HG03442 (cell line): ENCODE data around the gene AMFR.

ENCODE experiments used
- ATAC-seq: cut with Tn5 transposase; IDR thresholded peaks from one replicate; pipeline ENCODE4 v1.9.1; 2021; ENCODE audit warnings: mild to moderate bottlenecking, moderate library complexity; ENCODE audit not compliant: unreplicated experiment

AMFR gene

DNA sequence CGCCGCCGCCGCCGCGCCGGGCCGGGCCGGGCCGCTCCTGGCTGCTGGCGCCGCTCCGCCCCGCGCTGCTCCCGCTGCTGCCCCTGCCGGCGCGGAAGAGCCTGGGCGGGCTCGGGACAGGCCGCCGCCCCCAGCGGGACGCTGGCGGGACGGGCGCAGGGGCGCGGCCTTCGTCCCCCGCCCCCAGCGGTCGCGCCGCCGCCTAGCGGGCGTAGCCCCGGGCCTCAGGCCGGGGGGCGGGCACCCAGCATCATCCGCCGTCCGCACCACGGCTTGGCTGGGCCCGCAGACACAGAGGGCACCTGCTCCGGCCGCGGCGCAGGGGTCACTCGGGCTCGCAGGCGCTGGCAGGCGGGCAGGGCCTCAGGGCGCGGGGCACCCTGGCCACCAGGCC lies at the start of gene AMFR:
Gene AMFR (minus strand): TSS at position 107 of the 394 bp plus-strand sequence. CDS start 218 bp downstream, outside the sequence.
- peak; percentile 80 for ATAC-seq

DNA sequence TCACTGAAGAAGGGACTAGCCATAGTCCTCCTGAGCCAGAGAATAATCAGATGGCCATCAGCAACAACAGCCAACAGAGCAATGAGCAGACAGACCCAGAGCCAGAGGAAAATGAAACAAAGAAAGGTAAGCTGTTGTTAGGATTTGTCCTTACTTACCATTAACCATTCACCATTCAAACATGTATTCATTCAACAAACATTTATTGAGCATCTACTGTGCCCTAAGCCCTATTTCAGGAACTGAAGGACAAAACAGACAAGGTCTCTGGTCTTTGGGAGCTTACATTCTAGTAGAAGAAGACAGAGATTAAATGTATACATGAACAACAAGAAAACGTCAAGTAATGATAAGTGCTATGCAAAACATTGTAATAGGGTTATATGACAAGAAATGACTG lies 45.3 kb upstream of the AMFR start:
- no peak for ATAC-seq

DNA sequence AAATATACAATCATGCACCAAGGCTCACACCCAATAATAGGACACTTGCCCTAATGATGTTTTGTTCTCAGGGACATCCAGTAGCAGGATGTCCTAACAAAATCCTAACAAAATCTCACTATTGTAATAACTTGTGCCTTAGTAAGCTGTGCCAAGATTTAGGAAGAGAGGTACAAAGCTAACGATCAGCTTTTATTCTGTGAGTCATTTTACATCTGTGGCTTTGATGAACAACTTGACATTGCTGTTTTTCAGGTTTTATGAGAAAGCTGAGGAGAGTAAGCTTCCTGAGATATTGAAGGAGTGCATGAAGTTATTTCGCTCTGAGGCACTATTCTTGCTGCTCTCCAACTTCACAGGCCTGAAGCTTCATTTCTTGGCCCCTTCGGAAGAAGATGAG lies 44.9 kb upstream of the AMFR start:
- ATAC-seq: no peak

DNA sequence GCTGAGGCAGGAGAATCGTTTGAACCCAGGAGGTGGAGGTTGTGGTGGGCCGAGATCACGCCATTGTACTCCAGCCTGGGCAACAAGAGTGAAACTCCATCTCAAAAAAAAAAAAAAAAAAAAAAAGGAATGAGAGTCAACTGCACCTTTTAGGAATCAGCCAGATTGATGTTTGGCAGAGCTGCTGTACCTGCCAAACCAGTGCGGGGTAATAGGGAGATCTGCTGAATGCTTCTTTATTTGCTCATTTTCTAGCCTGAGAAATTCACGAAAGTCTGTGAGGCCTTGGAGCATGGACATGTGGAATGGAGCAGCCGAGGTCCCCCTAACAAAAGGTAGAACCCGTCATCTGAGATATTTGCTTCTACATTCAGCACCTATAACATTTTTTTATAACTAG lies 44.4 kb upstream of the AMFR start:
- ATAC-seq: no peak

DNA sequence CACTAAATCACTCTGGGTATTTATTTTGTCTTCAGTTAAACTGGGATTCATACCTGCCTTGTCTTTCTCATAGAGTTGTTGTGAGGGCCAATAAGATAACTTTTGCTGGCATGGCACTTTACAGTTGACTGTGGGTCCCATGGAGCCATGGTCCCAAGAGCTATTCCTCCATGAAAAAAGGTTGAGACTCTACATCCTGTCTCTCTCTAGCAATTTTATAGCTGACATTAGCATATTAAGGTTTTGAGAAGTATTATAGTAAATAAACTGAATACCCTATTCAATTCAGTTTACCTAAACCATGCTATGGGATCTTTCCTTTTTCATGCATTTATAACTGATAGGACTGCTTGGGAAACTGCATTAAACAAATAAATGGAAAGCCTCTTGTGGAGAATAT lies 43.5 kb upstream of the AMFR start:
- ATAC-seq: no peak

DNA sequence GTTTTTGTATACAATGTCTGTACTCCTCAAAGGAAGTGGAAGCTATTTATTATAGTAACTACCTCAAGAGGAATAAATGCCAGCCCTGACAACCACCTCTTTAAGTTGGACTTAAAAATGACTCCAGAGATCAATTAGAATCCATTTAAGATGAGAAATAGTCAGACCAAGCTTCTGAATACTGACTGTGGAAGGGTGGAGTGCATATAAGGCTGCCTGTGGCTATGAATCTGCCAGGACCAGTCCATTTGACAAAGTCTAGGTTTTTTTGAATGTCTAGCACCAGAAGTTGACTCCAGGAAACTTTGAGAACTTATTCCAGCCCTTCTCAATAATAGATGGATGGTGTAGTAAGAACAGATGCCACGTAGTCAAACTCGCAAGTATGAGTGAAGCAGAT lies 41.0 kb upstream of the AMFR start:
- ATAC-seq: no peak

DNA sequence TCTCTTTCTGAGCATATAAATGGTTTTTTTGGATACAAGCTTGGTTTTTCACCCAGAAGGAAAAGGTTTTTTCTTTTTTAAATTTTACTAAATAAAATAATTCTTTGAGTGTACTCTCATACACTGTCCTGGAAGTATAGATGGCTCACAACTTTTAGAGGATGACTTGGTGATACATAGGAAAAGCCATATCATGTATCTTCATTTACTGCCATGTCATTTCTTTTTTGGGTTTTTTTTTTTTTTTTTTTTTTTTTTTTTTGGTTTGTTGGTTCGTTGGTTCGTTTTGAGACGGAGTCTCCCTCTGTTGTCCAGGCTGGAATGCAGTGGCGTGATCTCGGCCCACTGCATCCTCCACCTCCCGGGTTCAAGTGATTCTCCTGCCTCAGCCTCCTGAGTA lies 37.8 kb upstream of the AMFR start:
- ATAC-seq: no peak

DNA sequence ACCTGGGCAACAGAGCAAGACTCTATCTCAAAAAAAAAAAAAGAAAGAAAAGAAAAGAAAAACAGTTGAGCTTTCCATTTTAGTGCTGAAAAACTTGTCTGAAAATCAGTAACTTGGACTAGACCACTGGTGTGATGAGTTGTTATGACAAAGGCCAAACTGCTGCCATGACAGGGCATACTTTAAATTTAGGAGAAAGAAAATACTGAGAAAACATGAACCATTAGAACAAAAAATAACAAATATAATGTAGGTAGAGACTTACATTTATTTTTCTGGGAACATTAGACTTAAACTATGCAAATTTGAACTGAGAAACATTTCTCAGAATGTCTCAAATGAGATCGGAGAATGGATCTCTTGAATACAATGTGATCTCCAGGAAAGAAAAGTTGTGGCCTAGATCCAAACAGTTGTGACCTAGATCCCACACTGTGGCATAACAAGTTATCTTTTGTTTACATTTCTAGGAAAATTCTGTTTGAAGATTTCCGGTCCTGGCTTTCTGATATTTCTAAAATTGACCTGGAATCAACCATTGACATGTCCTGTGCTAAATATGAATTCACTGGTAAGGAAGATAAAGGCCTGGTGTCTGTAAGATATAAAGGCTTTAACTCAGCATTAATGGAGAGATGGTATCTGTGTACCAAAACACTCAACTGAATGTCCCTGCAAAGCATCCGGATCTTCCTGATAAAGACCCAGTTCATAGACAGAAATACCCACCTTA lies 36.9 kb upstream of the AMFR start:
- no peak for ATAC-seq

DNA sequence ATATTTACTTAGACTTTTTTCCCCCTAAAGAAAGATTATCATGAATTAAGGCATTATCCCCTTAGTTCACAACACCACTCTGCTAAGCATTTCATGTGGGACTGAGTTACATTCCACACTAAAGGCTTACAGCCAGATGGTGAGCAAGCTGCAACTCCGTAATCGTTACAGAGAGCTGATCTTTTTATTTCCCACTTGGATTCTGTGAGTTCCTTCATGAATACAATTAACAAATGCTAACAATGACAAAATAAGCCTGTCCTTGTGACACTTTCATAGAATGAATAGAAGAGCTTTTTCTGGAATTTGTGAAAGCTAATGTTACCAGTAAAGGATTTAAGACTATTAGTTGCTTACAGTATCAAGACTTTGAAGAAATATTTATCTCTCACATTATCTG lies 34.8 kb upstream of the AMFR start:
- no peak for ATAC-seq

DNA sequence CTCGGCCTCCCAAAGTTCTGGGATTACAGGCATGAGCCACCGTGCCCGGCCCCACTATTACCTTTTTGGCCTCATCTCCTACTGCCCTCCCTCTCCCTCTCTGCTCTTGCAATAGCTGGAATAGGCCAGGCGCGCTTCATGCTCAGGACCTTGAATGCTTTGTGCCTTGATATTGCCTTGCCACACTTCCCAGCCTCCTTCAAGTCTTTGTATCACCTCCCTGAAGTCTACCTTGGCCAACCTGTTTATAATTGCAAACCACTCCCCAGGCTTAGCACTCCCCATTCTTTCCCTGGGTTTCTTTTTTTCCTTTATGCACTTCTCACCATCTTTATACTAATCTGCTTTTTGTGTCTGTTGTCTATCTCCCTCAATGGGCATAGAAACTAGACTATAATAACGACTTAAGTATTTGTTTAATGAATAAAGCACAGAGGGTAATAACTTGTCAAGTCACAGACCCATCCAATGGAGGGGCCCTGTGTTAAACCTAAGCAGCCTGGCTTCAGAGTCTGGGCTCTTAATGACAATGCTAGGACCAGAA lies 32.7 kb upstream of the AMFR start:
- no peak for ATAC-seq

DNA sequence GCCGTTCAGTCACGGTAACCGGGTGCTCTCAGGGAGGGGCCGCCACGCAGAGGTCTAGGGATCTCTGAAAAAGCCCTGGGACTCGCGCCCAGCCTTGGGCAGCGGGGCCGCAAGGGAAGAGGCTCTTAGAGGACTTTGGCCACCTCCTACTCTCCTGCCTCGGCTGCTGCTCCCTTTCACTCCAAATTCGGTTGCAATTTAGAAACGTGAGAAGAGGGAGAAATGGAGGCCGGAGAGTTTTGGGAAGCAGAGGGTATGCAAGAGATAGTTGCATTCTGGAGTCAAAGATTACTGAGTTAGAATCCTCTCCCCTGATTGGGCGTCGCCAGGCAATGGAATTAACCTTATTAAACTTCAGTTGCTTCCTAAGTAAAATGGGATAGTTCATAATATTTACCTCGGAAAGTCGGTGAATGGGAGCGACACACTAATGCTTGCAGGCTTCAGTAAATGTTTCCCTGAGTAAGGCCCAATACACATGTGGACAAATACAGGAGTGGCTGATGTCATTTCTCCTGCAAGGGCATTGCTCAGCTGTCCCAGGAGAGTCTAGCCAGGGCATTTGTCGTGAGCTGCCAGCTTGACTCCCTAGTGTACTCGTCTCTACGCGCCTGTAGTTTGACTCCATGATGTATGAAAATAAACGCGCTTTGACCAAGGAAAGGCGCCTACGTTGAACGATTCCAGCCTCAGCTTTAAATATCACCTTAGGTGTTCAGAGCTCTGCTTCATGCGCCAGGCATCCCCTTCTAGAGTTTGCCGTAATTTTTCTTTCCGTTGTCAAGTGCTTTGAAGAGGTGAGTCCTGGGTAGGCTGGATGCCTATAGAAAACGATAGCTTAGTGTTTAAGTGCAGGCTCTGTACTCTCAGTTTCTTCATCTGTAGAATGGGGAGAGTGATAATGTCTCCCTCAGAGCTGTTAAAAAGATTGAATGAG lies 26.7 kb upstream of the AMFR start:
- peak; percentile 20 for ATAC-seq

DNA sequence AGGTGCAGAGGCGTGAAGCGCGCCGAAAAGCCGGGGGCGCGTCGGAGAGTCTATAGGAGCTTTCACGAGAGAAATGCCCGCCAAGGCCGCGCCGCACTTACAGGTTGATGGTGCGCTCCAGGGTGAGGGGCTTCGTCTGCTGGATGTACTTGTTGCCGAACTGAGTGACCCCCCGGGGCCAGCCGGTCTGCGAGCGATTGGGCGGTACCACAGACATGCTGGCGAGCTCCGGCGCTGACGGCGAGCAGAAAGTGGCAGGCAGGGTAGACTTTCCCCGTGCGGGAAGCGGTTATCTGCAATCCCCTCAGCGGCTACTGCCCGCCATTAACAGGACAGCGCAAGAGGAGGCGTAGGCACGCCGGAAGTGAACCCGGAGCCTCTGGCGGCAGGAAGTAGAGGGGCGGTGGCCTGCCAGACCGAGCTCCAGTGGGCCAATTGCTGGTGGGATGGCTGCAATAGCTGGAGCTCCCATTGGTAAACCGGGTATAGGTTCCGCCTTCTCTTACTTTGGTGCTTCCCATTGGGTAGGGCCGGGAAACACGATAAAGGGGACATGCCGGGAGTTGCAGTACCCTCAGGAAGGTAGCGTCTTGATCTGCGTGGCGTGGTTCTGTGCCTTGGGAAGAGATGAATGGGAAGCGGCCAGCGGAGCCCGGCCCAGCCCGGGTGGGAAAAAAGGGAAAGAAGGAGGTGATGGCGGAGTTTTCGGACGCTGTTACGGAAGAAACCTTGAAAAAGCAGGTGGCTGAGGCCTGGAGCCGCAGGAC lies 25.8 kb upstream of the AMFR start, which contains the start of the genes NUDT21 and OGFOD1:
Gene NUDT21 (minus strand): TSS at position 347 of the 767 bp plus-strand sequence. CDS start 130 bp downstream, at position 217.
Gene OGFOD1 (plus strand): TSS at position 569 of the 767 bp plus-strand sequence. CDS start 59 bp downstream, at position 628.
- ATAC-seq: peak; percentile 96

DNA sequence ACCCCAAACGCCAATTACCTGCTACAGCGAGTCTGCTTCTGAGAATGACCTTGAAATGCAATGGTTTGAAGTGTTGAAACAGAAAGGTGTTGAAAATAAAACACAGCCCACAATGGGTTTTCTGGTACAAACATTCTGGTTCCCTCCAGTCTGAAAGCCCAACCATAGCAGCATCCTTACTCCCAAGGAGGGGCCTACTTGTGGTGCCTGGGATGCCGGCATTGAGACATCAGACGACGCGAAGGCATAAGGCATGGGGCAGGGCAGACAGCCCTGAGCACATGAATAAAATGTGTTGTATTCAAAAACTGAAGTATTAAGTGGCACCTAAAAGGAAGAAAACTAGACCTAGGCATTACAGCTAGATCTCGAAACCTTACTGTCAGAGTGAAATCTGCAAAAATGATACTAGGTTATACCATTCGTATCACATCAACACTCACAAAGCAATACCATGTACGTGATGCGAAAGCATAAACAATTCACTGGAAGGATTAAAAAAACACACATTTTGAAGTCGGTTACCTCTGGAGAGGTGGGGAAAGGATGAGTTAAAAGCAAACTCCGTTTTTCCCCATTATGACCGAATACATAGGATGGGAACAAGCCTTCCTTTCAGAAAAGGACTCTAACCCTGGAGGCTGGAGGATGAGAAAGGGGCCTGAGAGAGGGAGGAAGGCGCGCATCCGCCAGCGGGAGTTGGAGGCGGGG lies 25.1 kb upstream of the AMFR start:
- peak; percentile 23 for ATAC-seq

DNA sequence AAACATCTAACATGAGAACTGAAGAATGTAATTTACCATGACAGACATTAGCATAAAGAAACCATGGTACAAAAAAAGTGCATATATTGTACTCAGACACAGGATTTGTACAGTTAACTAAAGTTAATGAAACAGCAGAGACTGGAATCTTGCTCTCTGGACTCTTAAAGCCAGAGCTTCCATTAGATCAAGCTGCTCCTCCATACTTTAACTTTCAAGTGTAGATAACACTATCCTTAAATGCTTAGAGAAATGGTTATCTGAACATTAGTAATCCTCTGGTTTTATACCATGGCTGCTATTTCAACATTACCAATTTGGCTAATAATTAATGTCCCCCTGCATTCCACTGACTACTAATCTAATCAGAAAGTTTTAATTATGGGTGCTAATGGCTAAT lies 22.7 kb upstream of the AMFR start:
- no peak for ATAC-seq

DNA sequence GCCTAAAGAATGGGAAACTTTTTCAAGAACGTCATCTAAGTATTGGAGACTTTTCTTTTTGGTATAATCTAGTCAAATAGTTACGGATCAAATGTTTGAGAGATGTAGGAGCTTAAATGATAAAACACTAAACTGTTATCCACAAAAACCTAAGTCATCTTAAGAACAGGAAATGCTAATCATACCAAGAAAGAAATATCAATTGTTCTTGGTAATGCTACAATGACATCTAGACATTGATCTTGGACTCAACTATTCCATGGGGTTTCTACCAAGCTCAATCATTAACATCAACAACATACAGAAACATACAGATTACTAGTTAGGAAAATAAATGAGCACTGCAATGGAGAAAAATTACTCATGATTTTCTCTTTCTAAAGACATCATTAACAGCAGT lies 21.9 kb upstream of the AMFR start:
- ATAC-seq: no peak

DNA sequence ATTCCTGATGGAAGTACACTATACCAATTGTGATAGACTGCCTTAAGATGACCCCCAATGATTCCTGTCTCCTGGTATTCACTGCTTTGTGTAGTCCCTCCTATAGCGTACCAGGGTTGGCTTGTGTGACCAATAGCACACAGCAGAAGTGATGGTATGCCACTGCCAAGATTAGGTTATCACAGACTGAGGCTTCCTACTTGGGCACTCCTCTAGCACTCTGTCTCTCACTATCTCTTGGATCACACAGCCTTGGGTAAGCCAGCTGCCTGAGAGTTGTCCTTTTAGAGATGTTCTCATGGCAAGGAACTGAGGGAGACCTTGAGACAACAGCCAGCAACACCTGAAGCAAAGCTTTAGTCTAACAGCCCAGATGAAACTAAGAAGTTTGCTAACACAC lies 12.7 kb upstream of the AMFR start:
- no peak for ATAC-seq

DNA sequence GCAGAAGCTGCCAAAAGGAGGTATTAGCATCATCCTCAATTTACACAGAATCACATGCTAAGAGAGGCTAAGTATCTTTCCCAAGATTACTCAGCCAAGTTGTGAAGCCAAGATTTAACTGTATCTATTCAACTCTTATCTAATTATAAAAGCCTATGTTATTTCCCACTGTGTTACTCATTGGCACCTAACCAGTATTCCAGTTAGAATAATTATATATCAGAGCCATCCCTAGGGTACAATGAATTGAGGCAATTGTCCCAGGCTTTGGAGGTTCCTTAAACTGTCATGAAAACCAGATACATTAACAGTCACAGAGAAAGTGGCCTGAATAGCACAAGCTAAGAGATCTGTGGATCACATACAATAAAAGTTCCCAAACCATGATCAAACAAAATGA lies 10.9 kb upstream of the AMFR start:
- no peak for ATAC-seq

DNA sequence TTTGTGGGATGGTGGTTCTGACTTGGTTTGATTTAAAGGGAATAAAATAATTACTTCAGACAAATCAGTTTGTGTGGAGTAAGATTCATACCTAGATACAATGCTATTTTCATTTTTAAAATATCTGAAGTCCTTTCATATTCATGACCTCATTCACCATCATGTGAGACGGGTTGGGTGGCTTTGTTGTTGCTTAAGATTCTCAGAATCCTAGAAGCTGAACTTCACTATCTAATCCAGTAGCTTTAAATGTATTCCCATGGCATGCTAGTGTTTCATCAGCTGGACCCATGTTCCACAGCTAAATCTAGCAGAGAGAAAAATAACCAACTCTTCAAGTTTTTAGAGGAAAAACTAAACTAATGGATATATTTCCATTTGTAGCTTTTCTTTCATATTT lies 2.7 kb upstream of the AMFR start:
- no peak for ATAC-seq

DNA sequence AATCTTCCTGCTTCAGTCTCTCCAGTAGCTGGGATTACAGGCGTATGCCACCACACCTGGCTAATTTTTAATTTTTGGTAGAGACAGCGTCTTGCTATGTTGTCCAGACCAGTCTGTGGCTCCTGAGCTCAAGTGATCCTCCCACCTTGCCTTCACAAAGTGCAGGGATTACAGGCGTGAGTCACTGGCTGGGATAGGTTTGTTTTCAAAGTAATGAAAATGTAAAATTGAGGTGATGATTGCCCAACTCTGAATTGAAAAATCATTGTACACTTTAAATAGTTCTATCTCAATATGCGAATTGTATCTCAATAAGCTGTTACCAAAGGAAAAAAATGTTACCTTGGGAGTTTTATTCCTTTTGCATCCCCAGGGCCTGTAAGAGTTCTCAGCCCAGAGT lies 1.2 kb upstream of the AMFR start:
- no peak for ATAC-seq

DNA sequence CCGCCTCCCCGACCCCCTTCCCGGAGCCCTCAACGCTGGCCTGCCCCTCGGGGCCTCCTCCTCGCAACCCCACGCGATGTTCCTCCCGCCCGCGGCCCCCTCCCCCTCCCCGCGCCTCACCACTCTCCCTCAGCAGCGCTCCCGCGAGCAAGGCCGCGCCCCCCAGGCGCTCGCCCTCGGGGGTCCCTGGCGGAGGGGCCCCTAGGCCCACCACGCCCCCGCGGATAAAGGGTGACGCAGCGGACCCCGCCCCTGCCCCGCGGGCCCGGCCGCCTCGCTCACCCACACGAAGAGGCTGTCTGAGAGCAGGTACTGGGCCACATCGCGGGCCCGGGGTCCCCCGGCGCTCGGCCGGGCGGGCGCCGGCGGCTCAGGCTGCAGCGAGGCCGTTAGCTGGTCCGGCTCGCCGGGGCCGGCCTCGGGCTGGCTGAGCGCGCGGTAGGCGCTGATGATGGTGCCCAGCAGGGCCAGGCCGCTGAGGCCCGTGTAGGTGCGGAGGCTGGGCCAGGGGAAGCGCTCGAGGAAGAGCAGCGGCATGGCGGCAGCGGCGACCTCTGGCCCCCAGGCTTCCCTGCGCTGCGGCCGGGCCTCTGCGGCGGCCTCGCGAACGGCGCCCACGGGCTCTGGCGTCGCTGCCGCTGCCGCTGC lies 430 bp downstream of the AMFR start:
- peak; percentile 34 for ATAC-seq
